ENCODE results near the gene RAB11FIP3. TPM values are rescaled to one million over a fixed set of nuclear protein-coding genes. Genes with fewer than 3 reads are reported as not detected.
A peak's percentile ranks its signal among the peaks of the same experiment; 100 is the strongest.

RAB11FIP3 gene
- total RNA-seq, 2 experiments from 2014 or later, result 18.7 to 20.4 TPM

GRCh38 chr16:426906-427249 lies 1.4 kb downstream of the RAB11FIP3 start:
- Mint-ChIP-seq H3K36me3 (ENCODE audit: low read depth) (peaks cover 6% of the 10 kb centered on the region), H3K27me3 (no peaks in the 10 kb centered on the region), H3K27ac (no peak overlapping the region), H3K4me1 (ENCODE audit: low read depth) (peaks cover 27% of the 10 kb centered on the region), H3K4me3 (peak overlapping the region; percentile 62), H3K9me3 (no peaks in the 10 kb centered on the region)
- intact Hi-C loops (cut with micrococcal nuclease), result no loop called here
- CTCF ChIA-PET, result interaction anchor here (2.5 kb wide), 1 partner anchor 26 kb away, joined by 11 read pairs; the partner anchor contains the start of gene DECR2
- DNase-seq, result peak; percentile 20
- POLR2A ChIA-PET, result interaction anchor here (0.9 to 1.6 kb wide), 4 partner anchors 11 to 209 kb away, joined by 3 to 6 read pairs (median 3); partner anchors contain the start of gene METTL26
- ATAC-seq, result no peak
- no peak for TF ChIP-seq CTCF (IDR thresholded peaks at IDR 0.05)

- ATAC-seq (no peak), DNase-seq (no peak)
- CTCF ChIA-PET, result no interaction called here
- POLR2A ChIA-PET, result interaction anchor here (0.6 kb wide), 1 partner anchor 101 kb away, joined by 3 read pairs; no protein-coding TSS in a partner anchor
- TF ChIP-seq CTCF (IDR thresholded peaks at IDR 0.05), result no peak
- Mint-ChIP-seq H3K27ac (no peak overlapping the region), H3K4me1 (ENCODE audit: low read depth) (peaks cover 27% of the 10 kb centered on the region), H3K4me3 (peak overlapping the region; percentile 62), H3K9me3 (no peaks in the 10 kb centered on the region), H3K27me3 (no peaks in the 10 kb centered on the region), H3K36me3 (ENCODE audit: low read depth) (peaks cover 6% of the 10 kb centered on the region)
- intact Hi-C loops (cut with micrococcal nuclease), result no loop called here
Observed at GRCh38 chr16:427250-427649, 1.8 kb downstream of the RAB11FIP3 start.

GRCh38 chr16:430904-431303 lies 5.5 kb downstream of the RAB11FIP3 start:
- intact Hi-C loops (cut with micrococcal nuclease), result no loop called here
- no peaks in the 10 kb centered on the region for H3K9me3 Mint-ChIP-seq
- ChIA-PET CTCF (no interaction called here), POLR2A (interaction anchor here (0.6 to 0.7 kb wide), 2 partner anchors 38 to 118 kb away, joined by 3 read pairs; no protein-coding TSS in a partner anchor)
- peaks cover 6% of the 10 kb centered on the region for H3K36me3 Mint-ChIP-seq (ENCODE audit: low read depth)
- H3K4me3 Mint-ChIP-seq, result no peak overlapping the region
- no peak for TF ChIP-seq CTCF (IDR thresholded peaks at IDR 0.05)
- peaks cover 22% of the 10 kb centered on the region for H3K4me1 Mint-ChIP-seq (ENCODE audit: low read depth)
- DNase-seq, result no peak
- no peak overlapping the region for H3K27ac Mint-ChIP-seq
- no peaks in the 10 kb centered on the region for H3K27me3 Mint-ChIP-seq
- ATAC-seq, result no peak

- CTCF ChIA-PET, result no interaction called here
- TF ChIP-seq CTCF (IDR thresholded peaks at IDR 0.05), result no peak
- H3K4me1 Mint-ChIP-seq (ENCODE audit: low read depth), result no peaks in the 10 kb centered on the region
- ATAC-seq (no peak), DNase-seq (no peak)
- H3K4me3 Mint-ChIP-seq, result no peak overlapping the region
- POLR2A ChIA-PET, result no interaction called here
- H3K9me3 Mint-ChIP-seq, result no peaks in the 10 kb centered on the region
- H3K27ac Mint-ChIP-seq, result no peak overlapping the region
- intact Hi-C loops (cut with micrococcal nuclease), result no loop called here
- H3K27me3 Mint-ChIP-seq, result no peaks in the 10 kb centered on the region
- peaks cover 3% of the 10 kb centered on the region for H3K36me3 Mint-ChIP-seq (ENCODE audit: low read depth)
Observed at GRCh38 chr16:440627-441026, 15.2 kb downstream of the RAB11FIP3 start.

- H3K9me3 Mint-ChIP-seq, result no peaks in the 10 kb centered on the region
- no peak for ATAC-seq
- no peaks in the 10 kb centered on the region for H3K27me3 Mint-ChIP-seq
- DNase-seq, result no peak
- no peak for TF ChIP-seq CTCF (IDR thresholded peaks at IDR 0.05)
- H3K4me3 Mint-ChIP-seq, result no peak overlapping the region
- intact Hi-C loops (cut with micrococcal nuclease), result no loop called here
- no peak overlapping the region for H3K27ac Mint-ChIP-seq
- ChIA-PET POLR2A (no interaction called here), CTCF (no interaction called here)
- H3K4me1 Mint-ChIP-seq (ENCODE audit: low read depth), result no peaks in the 10 kb centered on the region
- H3K36me3 Mint-ChIP-seq (ENCODE audit: low read depth), result peaks cover 3% of the 10 kb centered on the region
Observed at GRCh38 chr16:441447-441846, 16.0 kb downstream of the RAB11FIP3 start.

All from activated CD8-positive, alpha-beta T cell treated with anti-CD3 and anti-CD28 coated beads for 36 hours (primary cell).